HG02678 (cell line): ENCODE results near the gene OR52B6.
"Not testable (repeated sequence)": the region's sequence is repeated elsewhere in the genome, so short reads cannot be mapped to it uniquely, and the experiment has no call there.

Experiments used
- ATAC-seq: cut with Tn5 transposase; IDR thresholded peaks from one replicate; pipeline ENCODE4 v1.9.1; 2021; ENCODE audit warnings: mild to moderate bottlenecking, moderate library complexity; ENCODE audit not compliant: unreplicated experiment

OR52B6 gene

DNA sequence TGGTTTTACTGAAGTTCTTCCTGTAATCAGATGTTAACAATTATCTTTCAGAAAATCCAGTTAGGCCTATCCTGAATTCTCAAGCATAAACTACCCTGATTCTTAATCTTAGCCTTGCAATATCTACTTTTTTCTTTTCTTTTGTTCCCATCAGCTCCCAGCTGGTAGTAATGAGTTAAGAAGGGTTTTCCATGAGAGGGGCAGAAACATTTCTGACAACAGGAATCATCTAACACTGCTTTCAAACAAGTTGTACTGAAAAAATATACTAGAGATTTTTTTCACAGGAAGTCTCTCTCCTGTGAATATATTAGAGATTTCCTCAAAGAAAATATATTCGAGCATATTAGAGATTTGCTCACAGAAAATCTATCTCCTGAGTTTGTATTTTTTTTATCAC lies 12.5 kb downstream of the OR52B6 start:
- ATAC-seq = no peak

GRCh38 chr11:5596607-5597201 lies 16.0 kb downstream of the OR52B6 start, which contains the start of gene TRIM6:
TRIM6 (plus strand) TSS chr11:5596637; CDS start chr11:5596898, 261 bp downstream.
- peak; percentile 48 for ATAC-seq

GRCh38 chr11:5597953-5598352 lies 17.3 kb downstream of the OR52B6 start:
- ATAC-seq = no peak

DNA sequence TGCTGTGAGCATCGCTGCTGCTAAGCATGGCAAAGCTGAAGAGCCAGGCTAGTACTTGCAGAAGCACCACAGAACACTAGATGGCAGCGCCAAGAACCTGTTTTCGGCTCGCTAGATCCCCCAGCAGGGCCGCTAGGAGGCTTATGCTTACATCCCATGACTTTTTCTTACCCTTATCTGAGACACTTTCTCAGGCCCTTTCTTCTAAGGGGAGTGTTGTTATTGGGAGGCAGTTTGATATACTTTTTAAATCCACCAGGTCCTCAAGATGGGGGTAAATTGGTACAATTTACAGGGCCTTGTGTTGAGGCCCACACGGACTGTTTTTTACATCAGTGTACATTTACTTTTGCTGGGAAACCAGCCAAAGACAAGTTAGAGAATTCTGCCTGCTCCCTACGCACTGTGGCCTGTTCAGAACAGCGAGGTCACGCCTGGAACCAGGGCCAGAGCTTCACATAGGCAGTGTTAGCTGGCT lies 19.7 kb downstream of the OR52B6 start:
- peak; percentile 89 for ATAC-seq

DNA sequence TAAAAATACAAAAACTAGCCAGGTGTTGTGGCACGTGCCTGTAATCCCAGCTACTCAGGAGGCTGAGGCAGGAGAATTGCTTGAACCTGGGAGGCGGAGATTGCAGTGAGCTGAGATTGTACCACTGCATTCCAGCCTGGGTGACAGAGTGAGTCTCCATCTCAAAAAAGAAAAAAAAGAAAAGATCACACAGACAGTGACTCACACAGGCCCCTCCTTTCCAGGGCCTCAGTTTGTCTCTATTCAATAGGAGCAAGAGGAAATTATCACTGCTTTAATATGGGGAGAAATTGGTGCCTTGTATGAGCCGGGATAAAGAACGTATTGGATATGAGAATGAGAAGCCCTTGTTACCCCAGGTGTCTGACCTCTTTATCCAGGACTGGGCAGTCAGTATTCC lies 22.1 kb downstream of the OR52B6 start:
- not testable (repeated sequence) for ATAC-seq

DNA sequence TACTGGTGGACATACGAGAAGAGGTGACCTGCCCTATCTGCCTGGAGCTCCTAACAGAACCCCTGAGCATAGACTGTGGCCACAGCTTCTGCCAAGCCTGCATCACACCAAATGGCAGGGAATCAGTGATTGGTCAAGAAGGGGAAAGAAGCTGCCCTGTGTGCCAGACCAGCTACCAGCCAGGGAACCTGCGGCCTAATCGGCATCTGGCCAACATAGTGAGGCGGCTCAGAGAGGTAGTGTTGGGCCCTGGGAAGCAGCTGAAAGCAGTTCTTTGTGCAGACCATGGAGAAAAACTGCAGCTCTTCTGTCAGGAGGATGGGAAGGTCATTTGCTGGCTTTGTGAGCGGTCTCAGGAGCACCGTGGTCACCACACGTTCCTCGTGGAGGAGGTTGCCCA lies 22.6 kb downstream of the OR52B6 start:
- no peak for ATAC-seq

DNA sequence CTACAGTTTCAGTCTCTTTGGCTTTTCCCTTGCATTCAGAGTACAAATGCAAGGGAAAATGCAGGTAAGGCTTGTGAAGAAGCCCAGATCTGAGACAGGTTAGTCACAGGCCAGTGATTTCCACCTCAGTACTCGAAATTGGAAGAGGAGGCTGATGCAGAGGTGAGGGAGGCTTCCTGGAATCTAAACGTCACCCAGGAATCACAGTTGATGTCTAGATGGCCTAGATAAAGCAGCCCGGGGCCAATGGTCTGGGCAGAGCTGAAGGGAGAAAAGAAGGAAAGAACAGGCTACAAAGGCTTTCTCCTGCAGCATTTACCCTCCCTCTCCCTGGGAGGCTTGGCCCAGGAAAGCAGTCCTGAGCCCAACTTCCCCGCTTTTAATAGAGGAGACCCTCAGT lies 24.2 kb downstream of the OR52B6 start:
- ATAC-seq = no peak

DNA sequence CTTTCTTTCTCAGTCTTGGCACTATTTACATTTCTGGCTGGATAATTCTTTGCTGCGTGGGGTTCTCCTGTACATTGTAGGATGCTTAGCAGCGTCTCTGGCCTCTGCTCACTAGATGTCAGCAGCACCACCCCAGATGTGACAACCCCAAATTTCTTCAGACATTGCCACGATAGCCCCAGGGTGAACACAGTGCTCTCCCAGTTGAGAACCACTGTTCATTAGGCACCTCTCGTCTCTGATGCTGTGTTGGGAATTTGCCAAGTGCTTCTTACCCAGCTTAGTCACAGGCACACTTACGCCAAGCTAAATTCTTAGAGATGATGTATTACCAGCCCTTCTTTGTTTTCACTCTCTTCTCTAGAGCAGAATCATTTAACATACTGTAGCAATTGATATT lies 25.2 kb downstream of the OR52B6 start:
- no peak for ATAC-seq

GRCh38 chr11:5608808-5609207 lies 28.1 kb downstream of the OR52B6 start:
- no peak for ATAC-seq

GRCh38 chr11:5610446-5610845 lies 29.8 kb downstream of the OR52B6 start:
- ATAC-seq = no peak

DNA sequence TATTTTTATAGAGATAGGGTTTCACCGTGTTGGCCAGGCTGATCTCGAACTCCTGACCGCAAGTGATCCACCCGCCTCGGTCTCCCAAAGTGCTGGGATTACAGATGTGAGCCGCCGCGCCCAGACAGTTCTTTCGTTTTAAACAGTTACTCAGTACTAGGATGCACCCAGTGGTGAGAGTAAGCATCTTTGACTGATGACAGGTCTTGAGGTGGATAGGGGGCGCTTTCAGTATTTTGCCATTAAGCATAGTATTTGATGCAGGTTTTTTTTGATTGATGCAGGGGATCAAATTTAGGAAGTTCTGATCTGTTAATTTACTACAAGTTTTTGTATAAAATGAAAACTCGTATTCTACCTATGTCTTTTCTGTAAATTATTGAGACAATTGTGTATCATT lies 30.9 kb downstream of the OR52B6 start:
- ATAC-seq = no peak

GRCh38 chr11:5618807-5619206 lies 38.1 kb downstream of the OR52B6 start:
- no peak for ATAC-seq

DNA sequence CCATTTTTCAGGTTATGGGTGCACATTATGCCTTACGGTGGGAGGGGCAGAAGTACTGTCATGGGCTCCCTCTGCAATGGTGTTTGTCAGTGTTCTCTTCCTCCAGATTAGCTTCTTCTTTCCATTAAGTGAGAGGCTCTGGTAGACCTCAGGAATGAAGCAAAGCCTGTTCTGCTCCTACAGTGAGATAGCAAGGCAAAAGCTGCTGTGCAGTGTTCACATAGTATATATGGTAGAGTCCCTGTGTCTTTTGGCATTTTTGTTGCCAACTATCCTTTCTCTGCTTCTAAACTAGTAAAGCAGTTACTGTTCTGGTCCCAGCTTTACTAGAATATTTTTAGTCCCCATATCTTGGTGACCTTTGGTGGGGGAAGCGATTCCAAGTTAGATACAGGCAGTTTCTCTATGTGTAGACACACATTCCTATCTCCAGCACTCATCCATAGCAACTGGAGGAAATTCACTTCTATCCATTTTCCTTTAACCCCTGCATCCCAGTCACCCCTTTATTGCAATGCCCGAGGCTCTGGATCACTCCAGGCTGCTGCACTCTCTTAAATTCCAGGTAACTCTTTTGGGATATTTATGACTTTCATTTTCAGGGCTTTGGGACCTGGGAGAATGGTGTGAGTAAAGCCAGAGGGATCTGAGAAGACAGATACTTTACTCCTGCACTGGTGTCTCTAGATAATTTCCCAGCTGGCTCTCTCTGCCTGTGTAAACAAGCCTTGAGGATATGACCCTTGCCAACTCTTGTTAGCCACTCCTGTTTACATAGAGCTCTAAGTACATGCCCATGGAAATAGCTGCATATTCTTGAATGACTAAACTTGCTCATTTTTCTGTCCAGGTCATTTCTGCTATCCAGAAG lies 40.2 kb downstream of the OR52B6 start:
- ATAC-seq = no peak

GRCh38 chr11:5621580-5621979 lies 40.9 kb downstream of the OR52B6 start:
- no peak for ATAC-seq

DNA sequence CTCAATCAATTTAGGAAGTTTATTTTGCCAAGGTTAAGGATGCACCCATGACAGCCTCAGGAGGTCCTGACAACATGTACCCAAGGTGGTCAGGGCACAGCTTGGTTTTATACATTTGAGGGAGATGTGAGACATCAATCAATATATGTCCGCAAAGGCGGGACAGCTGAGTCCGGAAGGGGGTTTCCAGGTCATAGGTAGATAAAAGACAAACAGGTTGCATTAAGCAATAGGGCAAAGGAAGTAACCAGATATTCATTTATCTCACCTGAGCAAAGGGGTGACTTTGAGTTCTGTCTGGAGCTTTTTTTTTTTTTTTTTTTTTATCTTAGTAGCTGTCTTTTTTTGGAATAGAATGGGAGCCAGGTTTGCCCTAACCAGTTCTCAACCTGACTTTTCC lies 42.1 kb downstream of the OR52B6 start:
- no peak for ATAC-seq

DNA sequence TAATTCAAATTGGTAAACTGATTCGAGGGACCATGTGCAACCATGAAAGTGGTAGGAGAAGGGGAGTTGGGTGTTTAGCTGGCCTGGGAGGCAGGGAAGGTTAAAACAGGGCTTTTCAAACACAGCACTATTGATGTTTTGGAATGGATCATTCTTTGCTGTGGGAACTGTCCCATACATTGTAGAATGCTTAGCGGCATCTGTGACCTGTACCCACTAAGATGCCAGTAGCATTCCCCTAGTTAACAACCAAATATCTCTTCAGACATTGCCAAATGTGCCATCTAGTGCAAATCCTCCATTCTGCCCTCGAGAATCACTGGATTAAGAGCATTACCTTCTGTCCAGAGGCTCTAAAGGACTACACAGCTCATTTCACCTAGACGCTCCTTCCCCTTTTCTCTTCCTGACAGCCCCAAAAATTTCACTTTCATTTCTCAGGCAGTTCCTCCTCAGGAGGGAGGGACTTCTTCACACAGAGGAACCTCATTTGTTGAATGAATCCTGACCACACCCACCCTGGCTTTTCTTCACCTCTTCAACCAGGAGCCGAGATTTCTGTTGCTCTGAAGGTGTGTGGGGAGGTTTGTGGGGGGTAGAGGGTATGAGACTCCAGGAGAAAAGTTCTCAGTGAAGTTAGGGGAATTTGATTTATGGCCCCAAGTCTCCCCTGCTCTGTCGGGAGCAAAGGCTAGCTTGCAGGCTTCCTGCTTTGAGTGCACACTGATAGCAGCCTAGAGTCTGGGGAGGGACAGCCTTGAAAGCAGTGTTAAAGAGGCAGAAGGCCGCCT lies 44.0 kb downstream of the OR52B6 start, which contains the start of gene TRIM34:
Gene TRIM34 (plus strand): TSS at position 513 of the 791 bp plus-strand sequence. CDS start 7,331 bp downstream, outside the sequence.
- peak; percentile 96 for ATAC-seq

- ATAC-seq = no peak
Measured at GRCh38 chr11:5625281-5625680, 44.6 kb downstream of the OR52B6 start.

- ATAC-seq = no peak
Measured at GRCh38 chr11:5626196-5626595, 45.5 kb downstream of the OR52B6 start.

DNA sequence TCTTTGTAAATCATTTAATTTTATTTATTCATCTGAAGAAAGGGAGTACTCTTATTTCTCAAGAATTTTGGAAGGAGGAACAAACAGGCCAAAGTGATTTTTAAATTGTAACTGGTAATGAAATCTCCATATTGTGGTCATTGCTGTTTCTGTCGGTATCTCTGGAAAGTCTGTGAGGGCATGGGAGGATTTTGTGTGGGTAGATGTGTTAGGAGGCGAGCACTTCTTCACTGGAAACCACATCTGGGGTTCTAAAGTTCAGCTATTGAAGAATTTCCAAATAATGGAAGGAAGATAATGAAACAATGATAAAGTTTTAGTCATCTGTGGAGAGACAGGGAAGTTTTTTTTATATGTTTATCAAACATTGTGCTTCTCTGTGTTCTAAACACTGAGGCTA lies 50.7 kb downstream of the OR52B6 start:
- ATAC-seq = no peak
